Loucy (cell line): ENCODE results near the gene CD248.
A peak's percentile ranks its signal among the peaks of the same experiment; 100 is the strongest.
"Not testable (repeated sequence)": the region's sequence is repeated elsewhere in the genome, so short reads cannot be mapped to it uniquely, and the experiment has no call there.

Experiments used
- H2AFZ ChIP-seq: fragments of 200-600 bp; sonication (generic); 2 replicates; pipeline ENCODE4 v1.6.0; 2016; ENCODE audit warnings: antibody characterized with exemption, mild to moderate bottlenecking, low read length, moderate library complexity
- H3F3A ChIP-seq: fragments of 200-600 bp; 2 replicates; pipeline ENCODE4 v1.6.0; 2016; ENCODE audit warnings: antibody characterized with exemption, low read depth, mild to moderate bottlenecking
- H3K27me3 ChIP-seq: fragments of 200-600 bp; sonication (generic); 2 replicates; pipeline ENCODE4 v1.6.1; 2014; ENCODE audit warnings: low read length, mild to moderate bottlenecking; ENCODE audit not compliant: insufficient read depth, poor library complexity, severe bottlenecking
- H3K36me3 ChIP-seq: fragments of 200-600 bp; sonication (generic); 2 replicates; pipeline ENCODE4 v1.6.1; 2016; ENCODE audit warnings: low read length; ENCODE audit not compliant: insufficient read depth
- H3K4me1 ChIP-seq: fragments of 200-600 bp; sonication (generic); 2 replicates; pipeline ENCODE4 v1.5.1; 2014; ENCODE audit warnings: low read length, mild to moderate bottlenecking; ENCODE audit not compliant: insufficient read depth, poor library complexity, severe bottlenecking
- H3K4me2 ChIP-seq: fragments of 200-600 bp; sonication (generic); 2 replicates; pipeline ENCODE4 v1.6.0; 2014; ENCODE audit warnings: antibody characterized with exemption, low read length, low read depth, mild to moderate bottlenecking; ENCODE audit not compliant: poor library complexity, severe bottlenecking
- H3K4me3 ChIP-seq: fragments of 200-600 bp; sonication (generic); 2 replicates; pipeline ENCODE4 v1.5.1; 2014; ENCODE audit warnings: low read length, mild to moderate bottlenecking, mixed read lengths; ENCODE audit not compliant: poor library complexity, severe bottlenecking
- H3K79me2 ChIP-seq: fragments of 200-600 bp; sonication (generic); 2 replicates; pipeline ENCODE4 v1.6.1; 2014; ENCODE audit warnings: low read length; ENCODE audit not compliant: insufficient read depth
- H3K9ac ChIP-seq: fragments of 200-600 bp; sonication (generic); 2 replicates; pipeline ENCODE4 v1.6.0; 2014; ENCODE audit warnings: mild to moderate bottlenecking, low read depth, low read length, moderate library complexity; ENCODE audit not compliant: poor library complexity, severe bottlenecking
- H3K9me2 ChIP-seq: fragments of 200-600 bp; sonication (generic); replicated peaks from 2 replicates; pipeline ENCODE4 v1.6.1; 2016; ENCODE audit warnings: low read depth, low read length, mixed read lengths
- H3K9me3 ChIP-seq: fragments of 200-600 bp; sonication (generic); 2 replicates; pipeline ENCODE4 v1.6.1; 2014; ENCODE audit warnings: mild to moderate bottlenecking, antibody characterized with exemption, low read length, low read depth; ENCODE audit not compliant: insufficient read depth
- H4K20me1 ChIP-seq: fragments of 200-600 bp; sonication (generic); 2 replicates; pipeline ENCODE4 v1.6.0; 2014; ENCODE audit warnings: antibody characterized with exemption, low read length, mild to moderate bottlenecking; ENCODE audit not compliant: insufficient read depth, poor library complexity, severe bottlenecking
- CTCF ChIP-seq: fragments of 200-600 bp; sonication (generic); conservative IDR thresholded peaks from 2 replicates; pipeline ENCODE4 v1.5.1; 2014; ENCODE audit warnings: mild to moderate bottlenecking, antibody characterized with exemption, low read length
- EZH2phosphoT487 ChIP-seq: fragments of 200-600 bp; IDR thresholded peaks from 2 replicates; pipeline ENCODE4 v1.6.1; 2018; ENCODE audit warnings: antibody characterized with exemption, mild to moderate bottlenecking, moderate library complexity, borderline replicate concordance

CD248 gene

GRCh38 chr11:66311470-66311964 lies 5.3 kb downstream of the CD248 start:
- peaks cover 18% of the 10 kb centered on the region for H3K4me1 ChIP-seq
- H3K9ac ChIP-seq, result peak overlapping the region; percentile 52
- H3K4me3 ChIP-seq, result peak overlapping the region; percentile 76
- TF ChIP-seq CTCF, result no peak; the same call in 1 of the 2 replicates
- no peak for TF ChIP-seq EZH2phosphoT487
- no peaks in the 10 kb centered on the region for H3K27me3 ChIP-seq
- H3K36me3 ChIP-seq, result no peaks in the 10 kb centered on the region
- H3K9me3 ChIP-seq, result no peaks in the 10 kb centered on the region
- H3F3A ChIP-seq, result no peaks in the 10 kb centered on the region
- H3K79me2 ChIP-seq, result no peaks in the 10 kb centered on the region
- H4K20me1 ChIP-seq, result no peaks in the 10 kb centered on the region
- peak overlapping the region; percentile 92; the same call in 1 of the 2 replicates for H2AFZ ChIP-seq
- H3K4me2 ChIP-seq, result peak overlapping the region; percentile 79
- no peaks in the 10 kb centered on the region for H3K9me2 ChIP-seq

GRCh38 chr11:66310803-66311440 lies 5.9 kb downstream of the CD248 start:
- H3K9me2 ChIP-seq, H3K9ac ChIP-seq, H4K20me1 ChIP-seq, H3F3A ChIP-seq, H3K36me3 ChIP-seq, H3K4me2 ChIP-seq, H3K9me3 ChIP-seq, H2AFZ ChIP-seq, H3K27me3 ChIP-seq, H3K4me3 ChIP-seq, H3K79me2 ChIP-seq: not testable (repeated sequence)
- H3K4me1 ChIP-seq, result peaks cover 18% of the 10 kb centered on the region

- H3K4me3 ChIP-seq, result no peak overlapping the region
- no peaks in the 10 kb centered on the region for H4K20me1 ChIP-seq
- H2AFZ ChIP-seq, result no peak overlapping the region
- TF ChIP-seq EZH2phosphoT487 (no peak), CTCF (no peak)
- H3K36me3 ChIP-seq, result no peaks in the 10 kb centered on the region
- H3K9me2 ChIP-seq, result no peaks in the 10 kb centered on the region
- H3F3A ChIP-seq, result no peaks in the 10 kb centered on the region
- no peaks in the 10 kb centered on the region for H3K79me2 ChIP-seq
- no peaks in the 10 kb centered on the region for H3K27me3 ChIP-seq
- no peaks in the 10 kb centered on the region for H3K9me3 ChIP-seq
- H3K9ac ChIP-seq, result no peak overlapping the region
- H3K4me2 ChIP-seq, result no peak overlapping the region
- peaks cover 18% of the 10 kb centered on the region for H3K4me1 ChIP-seq
These were observed 6.5 kb downstream of the CD248 start for GRCh38 chr11:66310324-66310723.

- H3K4me2 ChIP-seq, result no peak overlapping the region
- H3K79me2 ChIP-seq, result no peaks in the 10 kb centered on the region
- no peaks in the 10 kb centered on the region for H3F3A ChIP-seq
- H3K9me2 ChIP-seq, result no peaks in the 10 kb centered on the region
- no peaks in the 10 kb centered on the region for H3K27me3 ChIP-seq
- TF ChIP-seq EZH2phosphoT487, result no peak
- TF ChIP-seq CTCF, result no peak
- H3K36me3 ChIP-seq, result no peaks in the 10 kb centered on the region
- no peaks in the 10 kb centered on the region for H4K20me1 ChIP-seq
- H3K4me1 ChIP-seq, result peaks cover 16% of the 10 kb centered on the region
- H3K4me3 ChIP-seq, result no peak overlapping the region
- H3K9ac ChIP-seq, result no peak overlapping the region
- no peaks in the 10 kb centered on the region for H3K9me3 ChIP-seq
- no peak overlapping the region for H2AFZ ChIP-seq
These were observed 7.4 kb downstream of the CD248 start for GRCh38 chr11:66309475-66309874.
